Measurements from ENCODE around the gene TBCCD1.

The TBCCD1 gene

GRCh38 chr3:186609247-186609868 lies 42.2 kb upstream of the TBCCD1 start:
- no peaks in the 10 kb centered on the region for H3K36me3 ChIP-seq
- no peaks in the 10 kb centered on the region for H4K20me1 ChIP-seq
- H3K4me2 ChIP-seq, result no peak overlapping the region
- H3K9me3 ChIP-seq (replicated peaks in 1 of 11), result no peaks in the 10 kb centered on the region
- peaks cover 0 to 3% (median 0%) of the 10 kb centered on the region in 11 experiments; a peak in 3 of 22 replicates for H3K27me3 ChIP-seq
- no peak overlapping the region for H3K4me3 ChIP-seq
- no peak for TF ChIP-seq Cebpa-rat (IDR thresholded peaks at IDR 0.05)
- H3K4me1 ChIP-seq, result peaks cover 0 to 7% (median 4%) of the 10 kb centered on the region in 10 experiments; a peak in 16 of 20 replicates
- H3K9ac ChIP-seq, result no peak overlapping the region
- no peak overlapping the region for H3K27ac ChIP-seq

GRCh38 chr3:186608624-186609215 lies 41.6 kb upstream of the TBCCD1 start:
- Histone ChIP-seq H3K27me3 (no peaks in the 10 kb centered on the region; a peak in 1 of 22 replicates), H3K4me2 (no peak overlapping the region), H3K9ac (no peak overlapping the region), H3K4me3 (no peak overlapping the region), H3K27ac (no peak overlapping the region), H3K4me1 (peaks cover 0 to under 1% (median 0%) of the 10 kb centered on the region in 10 experiments; a peak in 2 of 20 replicates), H3K9me3 (replicated peaks in 1 of 11) (no peaks in the 10 kb centered on the region), H3K36me3 (no peaks in the 10 kb centered on the region), H4K20me1 (no peaks in the 10 kb centered on the region)
- TF ChIP-seq Cebpa-rat (IDR thresholded peaks at IDR 0.05), result no peak

- H3K4me2 ChIP-seq, result no peak overlapping the region
- H3K9ac ChIP-seq, result no peak overlapping the region
- no peaks in the 10 kb centered on the region for H3K27me3 ChIP-seq
- no peaks in the 10 kb centered on the region for H3K9me3 ChIP-seq (replicated peaks in 1 of 11)
- no peak for TF ChIP-seq Cebpa-rat (IDR thresholded peaks at IDR 0.05)
- H3K4me3 ChIP-seq, result no peak overlapping the region
- H3K36me3 ChIP-seq, result no peaks in the 10 kb centered on the region
- no peak overlapping the region for H3K27ac ChIP-seq
- H4K20me1 ChIP-seq, result no peaks in the 10 kb centered on the region
- no peaks in the 10 kb centered on the region for H3K4me1 ChIP-seq
Measured at GRCh38 chr3:186605561-186606545, 38.7 kb upstream of the TBCCD1 start.

GRCh38 chr3:186605078-186605477 lies 37.9 kb upstream of the TBCCD1 start:
- H3K9ac ChIP-seq, result no peak overlapping the region
- H4K20me1 ChIP-seq, result no peaks in the 10 kb centered on the region
- H3K4me1 ChIP-seq, result no peaks in the 10 kb centered on the region
- no peaks in the 10 kb centered on the region for H3K27me3 ChIP-seq
- no peak for TF ChIP-seq Cebpa-rat (IDR thresholded peaks at IDR 0.05)
- no peak overlapping the region for H3K27ac ChIP-seq
- H3K36me3 ChIP-seq, result no peaks in the 10 kb centered on the region
- no peak overlapping the region for H3K4me2 ChIP-seq
- no peak overlapping the region for H3K4me3 ChIP-seq
- no peaks in the 10 kb centered on the region for H3K9me3 ChIP-seq (replicated peaks in 1 of 11)

- Histone ChIP-seq H3K4me2 (no peak overlapping the region), H3K9me3 (replicated peaks in 1 of 11) (no peaks in the 10 kb centered on the region), H3K27me3 (no peaks in the 10 kb centered on the region), H3K36me3 (no peaks in the 10 kb centered on the region), H3K9ac (no peak overlapping the region), H4K20me1 (no peaks in the 10 kb centered on the region), H3K4me1 (no peaks in the 10 kb centered on the region; a peak in 1 of 20 replicates), H3K4me3 (no peak overlapping the region), H3K27ac (no peak overlapping the region)
- TF ChIP-seq Cebpa-rat (IDR thresholded peaks at IDR 0.05), result no peak
Measured at GRCh38 chr3:186603159-186603558, 36.0 kb upstream of the TBCCD1 start.

GRCh38 chr3:186600896-186601295 lies 33.8 kb upstream of the TBCCD1 start:
- no peak for TF ChIP-seq Cebpa-rat (IDR thresholded peaks at IDR 0.05)
- no peak overlapping the region for H3K4me2 ChIP-seq
- H3K9me3 ChIP-seq (replicated peaks in 1 of 11), result no peaks in the 10 kb centered on the region
- H3K4me1 ChIP-seq, result no peaks in the 10 kb centered on the region; a peak in 1 of 20 replicates
- no peak overlapping the region for H3K4me3 ChIP-seq
- no peaks in the 10 kb centered on the region for H3K27me3 ChIP-seq
- H3K27ac ChIP-seq, result no peak overlapping the region
- no peak overlapping the region for H3K9ac ChIP-seq
- H4K20me1 ChIP-seq, result no peaks in the 10 kb centered on the region
- no peaks in the 10 kb centered on the region for H3K36me3 ChIP-seq

- Histone ChIP-seq H4K20me1 (no peaks in the 10 kb centered on the region), H3K27me3 (no peaks in the 10 kb centered on the region), H3K4me2 (no peak overlapping the region), H3K27ac (no peak overlapping the region), H3K36me3 (no peaks in the 10 kb centered on the region), H3K9ac (no peak overlapping the region), H3K9me3 (replicated peaks in 1 of 11) (no peaks in the 10 kb centered on the region), H3K4me3 (no peak overlapping the region), H3K4me1 (no peaks in the 10 kb centered on the region; a peak in 1 of 20 replicates)
- no peak for TF ChIP-seq Cebpa-rat (IDR thresholded peaks at IDR 0.05)
Measured at GRCh38 chr3:186599785-186600166, 32.6 kb upstream of the TBCCD1 start.

GRCh38 chr3:186599142-186599784 lies 32.1 kb upstream of the TBCCD1 start:
- H3K4me2 ChIP-seq, result no peak overlapping the region
- no peak overlapping the region for H3K4me3 ChIP-seq
- no peak overlapping the region; a peak in 1 of 22 replicates for H3K27ac ChIP-seq
- no peak overlapping the region for H3K9ac ChIP-seq
- no peaks in the 10 kb centered on the region for H3K9me3 ChIP-seq (replicated peaks in 1 of 11)
- no peaks in the 10 kb centered on the region for H3K36me3 ChIP-seq
- no peaks in the 10 kb centered on the region for H3K27me3 ChIP-seq
- H3K4me1 ChIP-seq, result no peaks in the 10 kb centered on the region; a peak in 1 of 20 replicates
- H4K20me1 ChIP-seq, result no peaks in the 10 kb centered on the region
- no peak for TF ChIP-seq Cebpa-rat (IDR thresholded peaks at IDR 0.05)

- no peak for TF ChIP-seq Cebpa-rat (IDR thresholded peaks at IDR 0.05)
- no peak overlapping the region for H3K4me3 ChIP-seq
- no peak overlapping the region for H3K9ac ChIP-seq
- H4K20me1 ChIP-seq, result no peaks in the 10 kb centered on the region
- H3K27me3 ChIP-seq, result no peaks in the 10 kb centered on the region
- no peak overlapping the region for H3K4me2 ChIP-seq
- H3K27ac ChIP-seq, result no peak overlapping the region; a peak in 1 of 22 replicates
- H3K9me3 ChIP-seq (replicated peaks in 1 of 11), result no peaks in the 10 kb centered on the region
- no peaks in the 10 kb centered on the region; a peak in 1 of 20 replicates for H3K4me1 ChIP-seq
- H3K36me3 ChIP-seq, result no peaks in the 10 kb centered on the region
Measured at GRCh38 chr3:186598794-186599141, 31.6 kb upstream of the TBCCD1 start.
